Bronchial epithelial cell (primary cell): ENCODE measurements around the gene NATD1. TPM values are rescaled to one million over a fixed set of nuclear protein-coding genes. Genes with fewer than 3 reads are reported as not detected.
A peak's percentile ranks its signal among the peaks of the same experiment; 100 is the strongest.

Source experiments
- DNase-seq: peaks from one replicate; pipeline ENCODE4 v3.0.0-alpha.2; 2010; ENCODE audit warnings: low read depth
- FAIRE-seq: peaks from 2 replicates; lab custom pipeline; 2011; peaks lifted over from hg19 to GRCh38; lab: Jason Lieb, UNC
- H3K27me3 ChIP-seq: 2 replicates; pipeline ENCODE4 v1.5.1; 2011; ENCODE audit warnings: low read length; ENCODE audit not compliant: control insufficient read depth, insufficient read depth
- H3K36me3 ChIP-seq: 2 replicates; pipeline ENCODE4 v1.5.1; 2011; ENCODE audit warnings: low read length; ENCODE audit not compliant: control insufficient read depth, insufficient read depth
- H3K4me3 ChIP-seq: 2 replicates; pipeline ENCODE4 v1.5.1; 2011; ENCODE audit warnings: mild to moderate bottlenecking, low read depth, low read length, control low read depth
- total RNA-seq: library from RNA; depleted of rRNA; stranded (reverse); fragments of >200 nt; gene quantifications from 2 replicates; pipeline ENCODE4 v1.2.1, GENCODE V29; 2014
- TF ChIP-seq, protein P1 (sequence below): IDR thresholded peaks from 2 replicates; pipeline ENCODE4 v1.5.1; 2011; ENCODE audit warnings: mild to moderate bottlenecking, moderate library complexity, low read length, control low read depth, inconsistent platforms; ENCODE audit not compliant: insufficient read depth, severe bottlenecking

Gene NATD1
- total RNA-seq, 1 donor from 2014 or later: 0.53 TPM

DNA sequence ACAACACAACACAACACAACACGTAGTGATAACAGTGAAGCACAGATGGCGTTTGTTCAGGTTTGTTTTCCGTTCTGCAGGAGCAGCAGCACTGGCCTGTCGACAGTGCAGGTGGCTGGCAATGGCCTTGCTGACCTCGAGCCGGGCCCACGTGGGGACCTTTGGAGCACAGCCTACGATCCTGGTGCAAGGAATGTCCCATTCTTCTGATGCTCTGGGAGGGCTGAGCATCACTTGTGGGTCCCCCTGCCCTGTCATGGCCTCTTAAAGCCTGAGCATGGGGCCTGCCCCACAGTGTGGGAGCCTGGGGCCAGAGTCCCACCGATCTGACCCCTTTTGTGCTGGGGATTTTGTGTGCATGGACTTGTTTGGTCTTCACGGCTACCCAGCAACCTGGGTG lies 38.1 kb upstream of the NATD1 start:
- DNase-seq: no peak
- no peak for FAIRE-seq
- Histone ChIP-seq H3K4me3 (no peak overlapping the region), H3K27me3 (no peaks in the 10 kb centered on the region), H3K36me3 (peaks cover 9% of the 10 kb centered on the region)
- TF ChIP-seq, protein P1, sequence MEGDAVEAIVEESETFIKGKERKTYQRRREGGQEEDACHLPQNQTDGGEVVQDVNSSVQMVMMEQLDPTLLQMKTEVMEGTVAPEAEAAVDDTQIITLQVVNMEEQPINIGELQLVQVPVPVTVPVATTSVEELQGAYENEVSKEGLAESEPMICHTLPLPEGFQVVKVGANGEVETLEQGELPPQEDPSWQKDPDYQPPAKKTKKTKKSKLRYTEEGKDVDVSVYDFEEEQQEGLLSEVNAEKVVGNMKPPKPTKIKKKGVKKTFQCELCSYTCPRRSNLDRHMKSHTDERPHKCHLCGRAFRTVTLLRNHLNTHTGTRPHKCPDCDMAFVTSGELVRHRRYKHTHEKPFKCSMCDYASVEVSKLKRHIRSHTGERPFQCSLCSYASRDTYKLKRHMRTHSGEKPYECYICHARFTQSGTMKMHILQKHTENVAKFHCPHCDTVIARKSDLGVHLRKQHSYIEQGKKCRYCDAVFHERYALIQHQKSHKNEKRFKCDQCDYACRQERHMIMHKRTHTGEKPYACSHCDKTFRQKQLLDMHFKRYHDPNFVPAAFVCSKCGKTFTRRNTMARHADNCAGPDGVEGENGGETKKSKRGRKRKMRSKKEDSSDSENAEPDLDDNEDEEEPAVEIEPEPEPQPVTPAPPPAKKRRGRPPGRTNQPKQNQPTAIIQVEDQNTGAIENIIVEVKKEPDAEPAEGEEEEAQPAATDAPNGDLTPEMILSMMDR: no peak

- TF ChIP-seq, protein P1: no peak
- Histone ChIP-seq H3K27me3 (no peaks in the 10 kb centered on the region), H3K36me3 (peaks cover 7% of the 10 kb centered on the region), H3K4me3 (no peak overlapping the region)
- no peak for DNase-seq
- FAIRE-seq: no peak
Observed at GRCh38 chr17:21289902-21290571, 36.8 kb upstream of the NATD1 start.

DNA sequence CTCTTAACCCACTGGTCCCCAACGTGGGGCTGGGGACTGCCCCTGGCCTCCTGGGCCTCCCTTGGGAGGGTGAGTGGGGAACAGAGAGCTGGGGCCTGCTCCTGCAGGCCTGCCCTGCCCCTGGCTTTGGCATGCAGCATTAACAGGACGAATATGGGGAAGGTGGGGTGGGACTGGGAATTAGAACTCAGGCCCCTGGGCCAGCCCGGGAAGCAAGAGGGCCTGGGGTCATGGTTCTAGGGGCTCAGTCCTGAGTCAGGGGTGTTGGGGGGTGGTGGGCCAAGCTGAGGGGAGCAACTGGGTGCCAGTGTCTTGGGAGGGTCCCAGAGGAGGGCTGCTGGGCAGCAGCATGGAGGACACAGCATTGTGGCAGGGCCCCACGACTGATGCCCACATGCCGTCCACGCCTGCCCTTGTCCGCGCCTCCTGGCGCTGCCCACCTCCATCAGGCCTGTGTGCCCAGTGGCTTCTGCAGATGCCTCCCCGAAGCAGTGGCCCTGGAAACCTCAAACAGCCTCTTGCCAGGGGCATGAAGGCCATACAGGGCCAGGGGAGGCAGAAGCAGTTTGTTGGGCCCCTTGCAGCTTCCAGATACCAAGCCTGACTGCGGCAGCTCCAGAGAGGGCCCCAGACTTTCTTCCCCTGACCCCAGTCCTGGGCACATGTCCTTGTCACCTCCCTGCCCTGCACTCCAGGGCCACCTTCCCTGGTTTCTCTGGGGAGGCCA lies 36.1 kb upstream of the NATD1 start:
- no peak for FAIRE-seq
- peaks cover 6% of the 10 kb centered on the region for H3K36me3 ChIP-seq
- no peak for DNase-seq
- no peaks in the 10 kb centered on the region for H3K27me3 ChIP-seq
- H3K4me3 ChIP-seq: no peak overlapping the region
- TF ChIP-seq, protein P1: no peak

DNA sequence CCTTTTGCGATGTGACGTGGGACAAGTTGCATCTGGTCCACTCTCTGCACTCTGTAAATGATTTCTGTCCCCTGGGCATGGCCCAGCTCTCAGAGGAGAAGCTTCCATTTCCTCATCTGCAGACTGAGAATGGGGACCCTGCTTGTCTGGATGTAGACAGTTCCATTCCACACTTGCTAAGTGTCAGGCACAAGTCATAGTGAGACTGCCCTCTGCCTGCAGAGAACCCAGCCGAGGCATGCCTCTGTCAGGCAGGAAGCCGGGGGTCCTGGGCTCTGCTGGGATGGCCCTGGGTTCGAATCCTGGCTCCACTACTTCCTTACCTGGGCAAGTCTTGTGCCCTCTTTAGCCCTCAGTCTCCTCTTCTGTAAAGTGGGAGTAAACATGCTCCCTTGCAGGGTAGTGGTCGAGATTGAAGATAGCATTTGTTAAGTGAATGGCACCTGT lies 35.4 kb upstream of the NATD1 start:
- TF ChIP-seq, protein P1: no peak
- no peak for FAIRE-seq
- peaks cover 6% of the 10 kb centered on the region for H3K36me3 ChIP-seq
- no peaks in the 10 kb centered on the region for H3K27me3 ChIP-seq
- DNase-seq: peak; percentile 18
- H3K4me3 ChIP-seq: no peak overlapping the region

DNA sequence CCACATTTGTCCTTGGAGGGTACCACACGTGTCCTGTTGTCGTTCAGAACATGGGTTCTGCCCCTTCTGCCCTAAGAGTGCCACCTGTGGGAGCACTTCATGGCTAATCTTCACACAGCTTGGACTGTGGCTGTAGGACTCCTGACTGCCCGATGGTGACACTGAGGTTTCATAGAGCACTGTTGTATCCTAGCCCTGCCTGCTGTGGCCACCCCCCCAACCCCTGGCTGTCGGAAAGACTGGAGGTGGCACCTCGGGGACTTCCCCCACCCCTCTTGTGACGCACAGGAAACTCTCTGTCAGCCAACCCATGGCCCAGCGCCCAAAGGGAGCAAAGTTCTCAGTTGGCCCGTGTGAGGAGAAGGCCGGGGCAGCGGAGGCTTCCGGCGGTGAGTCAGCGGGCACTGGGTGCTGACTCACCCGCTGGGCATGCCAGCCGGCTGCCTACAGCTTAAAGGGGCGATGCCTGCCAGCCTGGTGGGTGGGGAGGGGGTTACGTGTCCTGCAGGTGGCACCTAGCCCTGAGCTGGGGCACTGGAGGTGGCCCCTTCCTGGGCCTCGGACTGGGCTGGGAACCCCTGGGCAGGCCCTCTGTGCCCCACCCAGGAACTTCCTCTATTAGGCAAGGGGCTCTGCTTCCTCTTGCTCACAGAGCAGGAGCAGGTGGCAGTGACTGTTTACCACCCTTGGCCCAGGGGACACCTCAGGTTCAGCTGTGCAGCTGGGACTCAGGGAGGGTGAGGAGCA lies 34.7 kb upstream of the NATD1 start:
- DNase-seq (peak; percentile 93), FAIRE-seq (no peak)
- TF ChIP-seq, protein P1: no peak
- no peaks in the 10 kb centered on the region for H3K27me3 ChIP-seq
- H3K36me3 ChIP-seq: peaks cover 6% of the 10 kb centered on the region
- H3K4me3 ChIP-seq: peak overlapping the region; percentile 8
